Stimulated activated CD8-positive, alpha-beta memory T cell treated with anti-CD3 and anti-CD28 coated beads, Interleukin-4, amount 100 ng/mL, for 48 hours (primary cell): ENCODE results near the gene VPS51.
A peak's percentile ranks its signal among the peaks of the same experiment; 100 is the strongest.

ENCODE experiments used
- DNase-seq: peaks from one replicate; pipeline ENCODE4 v3.0.0-alpha.2; 2020

VPS51 gene

GRCh38 chr11:65077451-65077850, 18.6 kb upstream of the VPS51 start:
- DNase-seq: no peak

- DNase-seq: peak; percentile 78
Measured at GRCh38 chr11:65078151-65078550, 17.9 kb upstream of the VPS51 start.

- no peak for DNase-seq
Measured at GRCh38 chr11:65078786-65079342, 17.1 kb upstream of the VPS51 start.

GRCh38 chr11:65083134-65083833, 12.7 kb upstream of the VPS51 start:
- no peak for DNase-seq

- DNase-seq: peak; percentile 99
Measured at GRCh38 chr11:65083834-65084597, 12.0 kb upstream of the VPS51 start, which contains the start of the genes CDCA5 and ZFPL1. Gene CDCA5, minus strand, starts transcription at chr11:65084040. Its CDS starts 62 bp downstream, at chr11:65083978. Gene ZFPL1, plus strand, starts transcription at chr11:65084222. Its CDS starts 477 bp downstream, at chr11:65084699.

GRCh38 chr11:65084598-65085375, 11.2 kb upstream of the VPS51 start:
- no peak for DNase-seq

- DNase-seq: no peak
Measured at GRCh38 chr11:65085446-65085845, 10.6 kb upstream of the VPS51 start.

GRCh38 chr11:65086809-65087208, 9.2 kb upstream of the VPS51 start:
- DNase-seq: no peak

- no peak for DNase-seq
Measured at GRCh38 chr11:65087216-65087615, 8.8 kb upstream of the VPS51 start.

- no peak for DNase-seq
Measured at GRCh38 chr11:65087827-65088226, 8.2 kb upstream of the VPS51 start.

GRCh38 chr11:65089621-65090020, 6.4 kb upstream of the VPS51 start:
- DNase-seq: no peak

GRCh38 chr11:65090628-65091027, 5.4 kb upstream of the VPS51 start:
- DNase-seq: no peak

- DNase-seq: no peak
Measured at GRCh38 chr11:65095427-65095826, 587 bp upstream of the VPS51 start.

GRCh38 chr11:65096926-65097325, 912 bp downstream of the VPS51 start:
- no peak for DNase-seq

GRCh38 chr11:65100674-65101350, 4.8 kb downstream of the VPS51 start:
- no peak for DNase-seq

- DNase-seq: no peak
Measured at GRCh38 chr11:65102142-65103095, 6.4 kb downstream of the VPS51 start.

- no peak for DNase-seq
Measured at GRCh38 chr11:65103476-65103875, 7.5 kb downstream of the VPS51 start.

- no peak for DNase-seq
Measured at GRCh38 chr11:65104628-65105027, 8.6 kb downstream of the VPS51 start.

- DNase-seq: no peak
Measured at GRCh38 chr11:65107078-65107477, 11.1 kb downstream of the VPS51 start.

- DNase-seq: no peak
Measured at GRCh38 chr11:65107751-65108468, 11.9 kb downstream of the VPS51 start.
